ENCODE results near the gene CALM1.

Gene CALM1

DNA sequence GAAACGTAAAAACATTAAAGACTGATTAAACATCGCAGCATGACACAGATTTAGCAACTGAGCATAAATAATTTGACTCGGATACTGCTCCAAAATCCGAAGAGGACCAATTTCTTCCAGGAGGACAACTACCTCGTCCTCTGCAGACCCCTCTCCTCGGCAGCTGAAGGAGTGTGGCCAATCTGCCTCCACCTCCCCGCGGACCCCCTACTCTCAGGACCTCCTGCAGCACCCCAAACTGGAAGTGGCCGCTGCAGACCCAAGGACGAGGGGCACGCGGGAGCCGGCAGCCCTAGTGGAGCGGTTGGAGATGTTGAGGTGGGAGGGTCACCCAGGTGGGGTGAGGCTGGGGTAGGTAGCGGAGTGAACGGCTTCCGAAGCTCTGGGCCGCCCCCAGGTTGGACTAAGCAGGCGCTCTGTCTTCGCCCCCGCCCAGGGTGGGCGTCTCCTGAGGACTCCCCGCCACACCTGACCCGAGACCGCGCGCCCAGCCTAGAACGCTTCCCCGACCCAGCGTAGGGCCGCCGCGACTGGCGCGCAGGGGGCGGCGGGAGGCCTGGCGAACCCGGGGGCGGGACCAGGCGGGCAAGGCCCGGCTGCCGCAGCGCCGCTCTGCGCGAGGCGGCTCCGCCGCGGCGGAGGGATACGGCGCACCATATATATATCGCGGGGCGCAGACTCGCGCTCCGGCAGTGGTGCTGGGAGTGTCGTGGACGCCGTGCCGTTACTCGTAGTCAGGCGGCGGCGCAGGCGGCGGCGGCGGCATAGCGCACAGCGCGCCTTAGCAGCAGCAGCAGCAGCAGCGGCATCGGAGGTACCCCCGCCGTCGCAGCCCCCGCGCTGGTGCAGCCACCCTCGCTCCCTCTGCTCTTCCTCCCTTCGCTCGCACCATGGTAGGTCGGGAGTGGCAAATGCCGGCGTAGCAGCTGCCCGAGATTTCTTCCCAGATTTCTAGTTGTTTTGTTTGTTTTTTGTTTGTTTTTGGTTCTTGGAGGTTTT lies at the start of gene CALM1:
Gene CALM1 (plus strand): TSS at position 689 of the 999 bp plus-strand sequence. CDS start 202 bp downstream, at position 891.
- DNase-seq (ENCODE audit: low read depth), result peak; percentile 95
- TF ChIP-seq, protein P1, sequence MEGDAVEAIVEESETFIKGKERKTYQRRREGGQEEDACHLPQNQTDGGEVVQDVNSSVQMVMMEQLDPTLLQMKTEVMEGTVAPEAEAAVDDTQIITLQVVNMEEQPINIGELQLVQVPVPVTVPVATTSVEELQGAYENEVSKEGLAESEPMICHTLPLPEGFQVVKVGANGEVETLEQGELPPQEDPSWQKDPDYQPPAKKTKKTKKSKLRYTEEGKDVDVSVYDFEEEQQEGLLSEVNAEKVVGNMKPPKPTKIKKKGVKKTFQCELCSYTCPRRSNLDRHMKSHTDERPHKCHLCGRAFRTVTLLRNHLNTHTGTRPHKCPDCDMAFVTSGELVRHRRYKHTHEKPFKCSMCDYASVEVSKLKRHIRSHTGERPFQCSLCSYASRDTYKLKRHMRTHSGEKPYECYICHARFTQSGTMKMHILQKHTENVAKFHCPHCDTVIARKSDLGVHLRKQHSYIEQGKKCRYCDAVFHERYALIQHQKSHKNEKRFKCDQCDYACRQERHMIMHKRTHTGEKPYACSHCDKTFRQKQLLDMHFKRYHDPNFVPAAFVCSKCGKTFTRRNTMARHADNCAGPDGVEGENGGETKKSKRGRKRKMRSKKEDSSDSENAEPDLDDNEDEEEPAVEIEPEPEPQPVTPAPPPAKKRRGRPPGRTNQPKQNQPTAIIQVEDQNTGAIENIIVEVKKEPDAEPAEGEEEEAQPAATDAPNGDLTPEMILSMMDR (IDR thresholded peaks at IDR 0.05; ENCODE audit: insufficient read depth, low read depth, low read length, missing control alignments), result no peak
- peak within 1 kb of the TSS; percentile 95 for H3K4me3 ChIP-seq (ENCODE audit: low read length)

GRCh38 chr14:90348270-90348669 lies 48.6 kb upstream of the CALM1 start:
- H3K4me3 ChIP-seq (ENCODE audit: low read length), result no peak overlapping the region
- DNase-seq (ENCODE audit: low read depth), result no peak
- TF ChIP-seq, protein P1 (IDR thresholded peaks at IDR 0.05; ENCODE audit: insufficient read depth, low read depth, low read length, missing control alignments), result no peak

- TF ChIP-seq, protein P1 (IDR thresholded peaks at IDR 0.05; ENCODE audit: insufficient read depth, low read depth, low read length, missing control alignments), result no peak
- no peak for DNase-seq (ENCODE audit: low read depth)
- no peak overlapping the region for H3K4me3 ChIP-seq (ENCODE audit: low read length)
Observed at GRCh38 chr14:90349739-90350138, 47.1 kb upstream of the CALM1 start.

GRCh38 chr14:90354551-90355298 lies 42.1 kb upstream of the CALM1 start:
- no peak for DNase-seq (ENCODE audit: low read depth)
- no peak overlapping the region for H3K4me3 ChIP-seq (ENCODE audit: low read length)
- TF ChIP-seq, protein P1 (IDR thresholded peaks at IDR 0.05; ENCODE audit: insufficient read depth, low read depth, low read length, missing control alignments), result no peak

DNA sequence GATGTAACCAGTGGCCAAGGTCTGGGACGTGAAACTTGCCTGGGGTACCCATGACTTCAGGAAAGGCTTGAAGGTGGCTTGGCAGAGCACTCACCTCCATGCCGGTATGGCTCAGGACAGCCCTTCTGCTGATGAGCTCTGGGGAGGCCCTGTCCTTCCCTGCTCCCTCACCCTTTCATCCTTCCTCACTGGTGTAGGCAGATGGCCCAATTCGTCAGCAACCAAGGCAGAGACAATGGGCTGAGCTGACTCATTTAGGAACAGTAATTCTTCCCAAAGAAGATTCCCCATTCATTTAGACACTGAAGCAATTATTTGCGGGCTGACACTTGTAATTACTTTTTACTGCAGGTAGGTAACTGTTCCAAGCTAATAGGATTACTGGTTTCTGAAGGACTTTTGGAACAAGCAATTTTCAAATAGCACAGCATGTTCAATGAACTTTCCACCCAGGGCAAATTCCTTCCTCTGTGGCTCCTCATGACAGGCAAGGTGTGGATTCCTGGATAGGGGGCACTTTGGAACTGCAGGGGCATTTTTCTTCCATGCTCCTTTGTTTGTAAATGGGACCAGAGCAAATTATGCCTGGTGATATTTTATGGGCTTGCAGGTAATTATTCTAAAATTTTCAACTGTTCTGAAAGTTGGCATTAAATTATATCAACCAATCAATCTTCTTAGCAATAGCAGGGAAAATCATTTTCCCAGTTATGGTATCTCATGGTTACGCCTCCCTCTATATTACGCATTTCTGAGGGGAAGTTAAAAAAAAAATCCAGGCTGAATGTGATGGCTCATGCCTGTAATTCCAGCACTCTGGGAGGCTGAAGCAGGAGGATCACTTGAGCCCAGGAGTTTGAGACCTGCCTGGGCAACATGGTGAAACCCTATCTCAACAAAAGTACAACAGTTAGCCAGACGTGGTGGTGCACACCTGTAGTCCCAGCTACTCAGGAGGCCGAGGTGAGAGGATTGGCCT lies 41.0 kb upstream of the CALM1 start:
- TF ChIP-seq, protein P1 (IDR thresholded peaks at IDR 0.05; ENCODE audit: insufficient read depth, low read depth, low read length, missing control alignments), result no peak
- peak; percentile 65 for DNase-seq (ENCODE audit: low read depth)
- H3K4me3 ChIP-seq (ENCODE audit: low read length), result no peak overlapping the region

GRCh38 chr14:90356925-90357324 lies 39.9 kb upstream of the CALM1 start:
- no peak for DNase-seq (ENCODE audit: low read depth)
- TF ChIP-seq, protein P1 (IDR thresholded peaks at IDR 0.05; ENCODE audit: insufficient read depth, low read depth, low read length, missing control alignments), result no peak
- H3K4me3 ChIP-seq (ENCODE audit: low read length), result no peak overlapping the region
